GM12891 (cell line): Measurements from ENCODE around the gene KLHDC7A.

Source experiments
- POLR2A ChIP-seq: IDR thresholded peaks from 2 replicates; pipeline ENCODE4 v1.6.1; 2011; ENCODE audit warnings: low read depth, low read length, control low read depth
- POLR2AphosphoS5 ChIP-seq: IDR thresholded peaks from 2 replicates; pipeline ENCODE4 v1.6.1; 2011; ENCODE audit warnings: low read depth, low read length, control low read depth
- SPI1 ChIP-seq: IDR thresholded peaks from 2 replicates; pipeline ENCODE4 v1.6.1; 2011; ENCODE audit warnings: low read depth, low read length, control low read depth
- TAF1 ChIP-seq: IDR thresholded peaks from 2 replicates; pipeline ENCODE4 v1.6.1; 2011; ENCODE audit warnings: low read depth, low read length, control low read depth

DNA sequence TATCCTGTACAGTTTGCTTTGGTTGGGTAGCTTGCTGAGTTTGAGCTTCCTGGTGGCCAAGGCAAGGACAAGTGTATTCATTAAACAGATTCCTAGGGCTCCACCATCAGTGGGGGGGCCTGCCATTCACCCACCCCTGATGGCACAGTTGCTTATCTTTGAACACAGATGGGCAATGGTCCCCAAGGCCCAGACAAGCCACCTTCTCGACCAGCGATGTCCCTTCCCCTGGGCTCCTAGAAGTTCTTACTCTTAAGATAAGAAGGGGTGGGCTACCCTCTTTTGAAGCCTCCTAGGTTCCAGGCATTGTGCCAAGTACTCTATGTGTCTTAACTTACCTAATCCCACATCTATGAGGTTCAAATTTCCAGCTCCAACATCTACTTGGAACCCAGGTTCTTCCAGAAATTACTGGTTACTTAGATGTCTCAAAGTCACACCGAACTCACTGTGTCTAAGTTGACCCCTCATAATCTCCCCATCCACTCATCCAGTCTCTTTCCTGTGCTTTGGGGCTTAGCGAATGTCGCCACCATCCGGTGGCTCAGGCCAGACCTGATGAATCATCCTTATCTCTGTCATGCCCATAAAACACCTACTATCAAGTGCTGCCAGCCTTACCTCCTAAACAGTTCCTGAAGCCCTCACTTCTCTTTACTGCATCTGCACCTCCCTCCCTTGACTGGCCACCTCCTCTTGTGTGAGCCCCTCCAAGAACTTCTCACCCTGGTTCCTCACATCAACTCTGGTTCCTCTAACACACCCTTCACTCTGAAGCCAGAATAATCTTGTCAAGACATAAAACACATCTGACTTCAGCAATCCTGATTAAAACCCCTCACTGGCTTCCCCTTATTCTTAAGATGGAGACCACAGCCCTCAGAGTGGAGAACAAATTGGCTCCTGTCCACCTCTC is 50.1 kb downstream of the KLHDC7A start:
- TF ChIP-seq TAF1 (no peak), POLR2A (no peak), POLR2AphosphoS5 (no peak), SPI1 (no peak)
